Measurements from ENCODE around the gene RECK. TPM values are rescaled to one million over a fixed set of nuclear protein-coding genes. Genes with fewer than 3 reads are reported as not detected.

RECK gene
- total RNA-seq, 1 donor from 2014 or later, result 5.7 TPM

DNA sequence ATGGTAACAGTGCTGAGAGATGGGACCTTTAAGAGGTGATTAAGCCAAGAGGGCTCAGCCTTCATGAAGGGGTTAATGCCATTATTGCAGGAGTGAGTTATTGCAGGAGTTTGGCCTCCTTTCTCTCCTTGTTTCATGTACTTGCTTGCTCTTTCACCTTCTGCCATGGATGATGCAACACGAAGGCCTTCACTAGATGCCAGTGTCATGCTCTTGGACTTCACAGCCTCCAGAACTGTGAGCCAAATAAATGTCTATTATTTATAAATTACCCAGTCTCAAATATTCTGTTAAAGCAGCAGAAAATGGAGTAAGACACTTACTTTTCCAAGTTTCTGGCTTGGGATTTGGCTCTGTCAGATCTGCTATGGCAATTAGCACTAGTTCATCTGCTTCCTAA lies 38.4 kb upstream of the RECK start:
- no peak for DNase-seq (ENCODE audit: low read depth)
- H3K4me3 ChIP-seq (ENCODE audit: low read depth, low read length), result no peak overlapping the region
- TF ChIP-seq, protein P1, sequence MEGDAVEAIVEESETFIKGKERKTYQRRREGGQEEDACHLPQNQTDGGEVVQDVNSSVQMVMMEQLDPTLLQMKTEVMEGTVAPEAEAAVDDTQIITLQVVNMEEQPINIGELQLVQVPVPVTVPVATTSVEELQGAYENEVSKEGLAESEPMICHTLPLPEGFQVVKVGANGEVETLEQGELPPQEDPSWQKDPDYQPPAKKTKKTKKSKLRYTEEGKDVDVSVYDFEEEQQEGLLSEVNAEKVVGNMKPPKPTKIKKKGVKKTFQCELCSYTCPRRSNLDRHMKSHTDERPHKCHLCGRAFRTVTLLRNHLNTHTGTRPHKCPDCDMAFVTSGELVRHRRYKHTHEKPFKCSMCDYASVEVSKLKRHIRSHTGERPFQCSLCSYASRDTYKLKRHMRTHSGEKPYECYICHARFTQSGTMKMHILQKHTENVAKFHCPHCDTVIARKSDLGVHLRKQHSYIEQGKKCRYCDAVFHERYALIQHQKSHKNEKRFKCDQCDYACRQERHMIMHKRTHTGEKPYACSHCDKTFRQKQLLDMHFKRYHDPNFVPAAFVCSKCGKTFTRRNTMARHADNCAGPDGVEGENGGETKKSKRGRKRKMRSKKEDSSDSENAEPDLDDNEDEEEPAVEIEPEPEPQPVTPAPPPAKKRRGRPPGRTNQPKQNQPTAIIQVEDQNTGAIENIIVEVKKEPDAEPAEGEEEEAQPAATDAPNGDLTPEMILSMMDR (conservative IDR thresholded peaks at IDR 0.05; ENCODE audit: low read depth, low read length), result no peak

DNA sequence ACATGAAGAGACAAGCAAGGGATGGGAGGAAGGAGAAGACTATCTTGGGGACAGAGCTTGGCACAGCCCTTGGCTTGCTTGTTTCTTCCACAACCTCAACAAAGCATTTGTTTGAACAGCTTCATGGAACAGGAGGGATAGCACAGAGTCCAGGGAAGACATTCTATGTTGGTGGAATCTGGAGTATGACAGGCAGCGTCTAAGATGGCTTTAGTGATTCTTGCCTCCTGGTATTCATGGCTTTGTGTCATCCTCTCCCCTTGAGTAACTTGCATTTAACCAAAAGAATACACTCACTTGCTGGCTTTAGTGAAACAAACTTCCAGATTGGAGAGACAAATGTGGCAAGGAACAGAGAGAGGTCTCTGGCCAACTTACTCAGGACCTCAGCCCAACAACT lies 30.8 kb upstream of the RECK start:
- TF ChIP-seq, protein P1 (conservative IDR thresholded peaks at IDR 0.05; ENCODE audit: low read depth, low read length), result no peak
- H3K4me3 ChIP-seq (ENCODE audit: low read depth, low read length), result no peak overlapping the region
- DNase-seq (ENCODE audit: low read depth), result no peak

DNA sequence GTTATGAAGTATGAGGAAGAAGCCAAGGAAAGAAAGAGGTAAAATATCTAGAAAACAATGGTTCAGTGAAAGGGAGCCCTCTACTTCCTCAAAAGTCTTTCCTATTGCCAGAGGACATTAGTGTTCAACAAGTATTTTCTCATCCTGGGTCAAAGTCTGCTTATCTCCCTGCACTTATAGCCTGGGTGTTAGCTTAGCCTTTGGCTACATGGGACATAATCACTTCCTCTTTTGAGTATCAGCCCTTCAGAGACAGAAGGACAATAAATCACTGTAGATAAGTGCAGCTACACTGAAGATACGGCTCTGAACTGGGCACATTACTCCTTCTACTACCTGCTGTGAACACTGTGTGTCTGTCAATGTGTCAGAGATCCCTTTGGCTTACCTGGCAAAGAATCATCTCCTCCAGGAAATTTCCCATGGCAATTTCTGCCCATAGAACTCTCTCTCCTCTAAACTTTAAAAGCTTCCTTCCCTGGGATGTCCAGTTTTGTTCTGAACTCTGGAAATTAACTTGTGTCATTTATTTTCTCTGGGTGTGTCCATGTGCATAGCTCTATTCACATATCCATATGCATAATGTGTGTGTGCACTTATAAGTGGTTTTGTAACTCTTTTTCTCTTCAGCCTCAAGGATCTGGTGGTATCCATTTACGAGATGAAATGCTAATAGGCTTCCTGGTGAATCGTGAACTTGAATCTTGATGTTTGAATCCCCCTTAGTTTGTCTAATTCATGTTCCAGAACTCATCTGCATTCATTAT lies 30.0 kb upstream of the RECK start:
- H3K4me3 ChIP-seq (ENCODE audit: low read depth, low read length), result no peak overlapping the region
- DNase-seq (ENCODE audit: low read depth), result no peak
- TF ChIP-seq, protein P1 (conservative IDR thresholded peaks at IDR 0.05; ENCODE audit: low read depth, low read length), result no peak

DNA sequence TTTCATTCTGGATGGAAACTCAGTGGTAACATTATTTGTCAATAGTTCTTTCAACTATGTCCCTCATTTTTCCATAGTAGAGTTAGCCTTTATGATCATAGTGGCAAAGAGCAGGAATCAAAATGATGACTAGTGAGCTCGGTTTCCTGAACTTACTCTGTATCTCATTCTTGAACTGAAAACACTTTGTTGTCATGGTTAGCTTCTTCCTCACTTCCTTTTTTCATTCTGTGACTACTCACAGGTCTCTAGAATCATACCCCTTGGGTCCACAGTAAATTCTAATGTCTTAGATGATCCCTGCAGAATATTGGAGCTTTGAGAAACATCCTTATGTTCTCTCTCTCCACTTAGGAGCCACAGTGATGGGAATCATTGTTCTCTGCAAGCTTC lies 29.4 kb upstream of the RECK start:
- DNase-seq (ENCODE audit: low read depth), result no peak

DNA sequence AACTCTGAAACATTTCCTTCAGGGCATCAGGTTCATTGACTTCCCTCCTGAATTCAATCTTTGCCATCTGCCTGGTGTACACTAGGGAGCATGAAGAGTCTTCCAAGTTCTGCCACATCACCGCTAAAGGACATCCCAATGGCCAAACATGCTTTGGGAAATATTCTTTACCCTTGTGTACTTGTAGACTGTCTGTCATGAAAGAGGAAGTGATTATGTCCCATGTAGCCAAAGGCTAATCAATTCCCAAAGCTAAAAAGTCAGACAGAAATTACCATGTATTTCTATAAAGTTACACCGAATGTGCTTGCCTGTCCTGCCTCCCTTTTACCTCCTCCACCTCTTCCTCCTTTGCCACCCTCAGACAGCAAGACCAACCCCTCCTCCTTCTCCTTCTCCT lies 28.9 kb upstream of the RECK start:
- no peak for DNase-seq (ENCODE audit: low read depth)
- H3K4me3 ChIP-seq (ENCODE audit: low read depth, low read length), result no peak overlapping the region
- TF ChIP-seq, protein P1 (conservative IDR thresholded peaks at IDR 0.05; ENCODE audit: low read depth, low read length), result no peak

More for the DNA sequence above, 29.4 kb upstream of the RECK start:
- no peak overlapping the region for H3K4me3 ChIP-seq (ENCODE audit: low read depth, low read length)
- TF ChIP-seq, protein P1 (conservative IDR thresholded peaks at IDR 0.05; ENCODE audit: low read depth, low read length), result no peak

DNA sequence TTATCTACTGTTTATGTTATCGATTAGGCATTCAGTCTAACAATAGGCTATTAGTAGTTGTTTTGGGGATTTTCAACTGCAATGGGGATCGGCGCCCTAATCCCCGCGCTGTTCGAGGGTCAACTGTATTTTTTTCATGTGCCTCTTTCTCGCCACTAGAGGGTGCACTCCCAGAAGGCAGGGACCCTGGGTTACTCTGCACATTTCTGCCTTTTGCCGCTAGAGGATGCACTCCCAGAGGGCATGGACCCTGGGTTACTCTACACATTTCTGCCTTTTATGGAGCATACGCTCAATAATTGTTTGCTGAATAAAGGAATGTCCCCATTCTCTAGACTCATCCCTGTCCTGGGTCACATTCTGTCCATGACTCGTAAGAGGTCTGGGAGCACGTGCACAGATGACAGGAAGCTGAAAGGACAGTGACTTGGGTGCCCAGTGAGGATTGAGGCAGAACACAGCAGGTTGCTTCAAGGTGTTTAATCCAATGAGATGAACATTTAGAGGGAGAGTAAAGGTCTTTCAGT lies 27.9 kb upstream of the RECK start:
- TF ChIP-seq, protein P1 (conservative IDR thresholded peaks at IDR 0.05; ENCODE audit: low read depth, low read length), result peak; percentile 88
- DNase-seq (ENCODE audit: low read depth), result no peak
- H3K4me3 ChIP-seq (ENCODE audit: low read depth, low read length), result no peak overlapping the region

DNA sequence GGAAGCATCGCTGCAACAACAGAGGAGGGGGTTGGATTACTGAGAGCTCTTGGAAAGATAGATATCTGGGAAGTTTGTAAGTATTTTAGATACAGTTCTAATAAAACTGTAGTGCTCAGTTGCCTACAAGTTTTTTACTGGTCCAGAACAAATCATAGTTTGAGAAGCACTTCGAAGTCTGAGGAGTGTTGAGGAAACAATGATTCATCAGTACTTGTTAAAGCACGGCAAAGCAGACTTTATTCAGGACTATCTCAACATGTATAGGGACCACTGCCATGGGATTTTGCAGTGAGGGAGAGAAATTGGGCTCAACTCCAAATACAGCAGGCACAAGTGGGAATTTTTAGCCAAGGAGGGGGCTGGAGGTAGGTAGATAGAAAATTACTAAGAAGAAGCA lies 25.3 kb upstream of the RECK start:
- DNase-seq (ENCODE audit: low read depth), result no peak
- TF ChIP-seq, protein P1 (conservative IDR thresholded peaks at IDR 0.05; ENCODE audit: low read depth, low read length), result no peak
- no peak overlapping the region for H3K4me3 ChIP-seq (ENCODE audit: low read depth, low read length)

All from epithelial cell of proximal tubule (primary cell).